Parathyroid adenoma (tissue), 2 donors: Measurements from ENCODE around the gene P3H3.

Source experiments
- H2AFZ ChIP-seq: fragments of 300-600 bp; sonication (generic); one replicate; pipeline ENCODE4 v1.7.0; 2017; ENCODE audit warnings: antibody characterized with exemption, mild to moderate bottlenecking
- H3K27ac ChIP-seq: fragments of 300-600 bp; sonication (generic); one replicate; pipeline ENCODE4 v1.7.0; 2017
- H3K27me3 ChIP-seq: fragments of 300-600 bp; sonication (generic); one replicate; pipeline ENCODE4 v1.7.0; 2017; ENCODE audit warnings: low read length; ENCODE audit not compliant: control insufficient read depth, insufficient read depth
- H3K36me3 ChIP-seq: fragments of 300-600 bp; sonication (generic); one replicate; pipeline ENCODE4 v1.7.0; 2017; ENCODE audit warnings: low read length; ENCODE audit not compliant: control insufficient read depth, insufficient read depth
- H3K4me1 ChIP-seq: fragments of 300-600 bp; sonication (generic); one replicate; pipeline ENCODE4 v1.7.0; 2017; ENCODE audit warnings: control low read depth
- H3K4me2 ChIP-seq: fragments of 300-600 bp; sonication (generic); one replicate; pipeline ENCODE4 v1.7.0; 2017; ENCODE audit warnings: low read length
- H3K4me3 ChIP-seq: fragments of 300-600 bp; sonication (generic); one replicate; pipeline ENCODE4 v1.7.0; 2017; ENCODE audit warnings: low read depth, low read length
- H3K79me2 ChIP-seq: fragments of 300-600 bp; sonication (generic); one replicate; pipeline ENCODE4 v1.7.0; 2017; ENCODE audit warnings: control low read depth
- H3K9ac ChIP-seq: fragments of 300-600 bp; sonication (generic); one replicate; pipeline ENCODE4 v1.7.0; 2017; ENCODE audit warnings: mild to moderate bottlenecking
- H3K9me3 ChIP-seq: fragments of 300-600 bp; sonication (generic); one replicate; pipeline ENCODE4 v1.7.0; 2017; ENCODE audit warnings: low read length; ENCODE audit not compliant: control insufficient read depth
- CTCF ChIP-seq: fragments of 300-600 bp; sonication (generic); IDR thresholded peaks from one replicate; pipeline ENCODE4 v1.7.0; 2017; ENCODE audit warnings: antibody characterized with exemption, mild to moderate bottlenecking
- donor health status: primary hyperparathyroidism.

Gene P3H3

GRCh38 chr12:6824085-6824775, 4.0 kb upstream of the P3H3 start:
- no peak overlapping the region for H3K4me3 ChIP-seq
- no peak overlapping the region for H3K9ac ChIP-seq
- H3K27me3 ChIP-seq = no peaks in the 10 kb centered on the region

GRCh38 chr12:6824901-6825381, 3.3 kb upstream of the P3H3 start:
- Histone ChIP-seq H3K27me3 (no peaks in the 10 kb centered on the region), H3K4me1 (peaks cover 19% of the 10 kb centered on the region), H3K27ac (no peak overlapping the region), H3K4me3 (no peak overlapping the region), H3K9ac (no peak overlapping the region), H3K9me3 (no peaks in the 10 kb centered on the region), H3K4me2 (no peak overlapping the region), H3K79me2 (no peaks in the 10 kb centered on the region), H2AFZ (no peak overlapping the region), H3K36me3 (no peaks in the 10 kb centered on the region)
- TF ChIP-seq CTCF = no peak

More at GRCh38 chr12:6824085-6824775, 4.0 kb upstream of the P3H3 start:
- Histone ChIP-seq H3K36me3 (no peaks in the 10 kb centered on the region), H3K4me2 (no peak overlapping the region), H2AFZ (no peak overlapping the region), H3K9me3 (no peaks in the 10 kb centered on the region), H3K27ac (no peak overlapping the region), H3K79me2 (no peaks in the 10 kb centered on the region), H3K4me1 (peaks cover 16% of the 10 kb centered on the region)
- no peak for TF ChIP-seq CTCF

- H3K4me2 ChIP-seq = no peak overlapping the region
- peak; percentile 92 for TF ChIP-seq CTCF
- no peaks in the 10 kb centered on the region for H3K27me3 ChIP-seq
- no peaks in the 10 kb centered on the region for H3K36me3 ChIP-seq
- H3K9me3 ChIP-seq = no peaks in the 10 kb centered on the region
- H3K79me2 ChIP-seq = no peaks in the 10 kb centered on the region
- H3K27ac ChIP-seq = no peak overlapping the region
- peak overlapping the region; percentile 48 for H2AFZ ChIP-seq
- H3K9ac ChIP-seq = no peak overlapping the region
- peaks cover 19% of the 10 kb centered on the region for H3K4me1 ChIP-seq
- H3K4me3 ChIP-seq = no peak overlapping the region
Observed at GRCh38 chr12:6825398-6826124, 2.6 kb upstream of the P3H3 start.

GRCh38 chr12:6826125-6826733, 2.0 kb upstream of the P3H3 start:
- H3K36me3 ChIP-seq = no peaks in the 10 kb centered on the region
- TF ChIP-seq CTCF = no peak
- no peak overlapping the region for H3K4me3 ChIP-seq
- no peaks in the 10 kb centered on the region for H3K79me2 ChIP-seq
- H3K9ac ChIP-seq = no peak overlapping the region
- no peak overlapping the region for H2AFZ ChIP-seq
- H3K4me2 ChIP-seq = no peak overlapping the region
- no peak overlapping the region for H3K27ac ChIP-seq
- H3K4me1 ChIP-seq = peaks cover 19% of the 10 kb centered on the region
- H3K9me3 ChIP-seq = no peaks in the 10 kb centered on the region
- no peaks in the 10 kb centered on the region for H3K27me3 ChIP-seq
